SK-N-SH (cell line): ENCODE results near the gene NFIX.

ENCODE experiments used
- CTCF ChIP-seq: fragments of 200-600 bp; sonication (generic); IDR thresholded peaks from 2 replicates; pipeline ENCODE4 v1.6.1; 2017; ENCODE audit warnings: antibody characterized with exemption, mild to moderate bottlenecking, moderate library complexity
- EZH2phosphoT487 ChIP-seq: fragments of 200-600 bp; sonication (generic); IDR thresholded peaks from 2 replicates; pipeline ENCODE4 v1.6.1; 2017; ENCODE audit warnings: low read depth, mixed run types, mild to moderate bottlenecking, antibody characterized with exemption, moderate library complexity, borderline replicate concordance
- FOXM1 ChIP-seq: IDR thresholded peaks from 2 replicates; pipeline ENCODE4 v1.4.0; 2012; ENCODE audit warnings: low read depth, mild to moderate bottlenecking
- GABPA ChIP-seq: IDR thresholded peaks from 2 replicates; pipeline ENCODE4 v1.4.0; 2012; ENCODE audit warnings: low read depth, mild to moderate bottlenecking
- JUND ChIP-seq: IDR thresholded peaks from 2 replicates; pipeline ENCODE4 v1.4.0; 2012
- MAX ChIP-seq: IDR thresholded peaks from 2 replicates; pipeline ENCODE4 v1.4.0; 2012; ENCODE audit warnings: low read depth
- MXI1 ChIP-seq: IDR thresholded peaks from 2 replicates; pipeline ENCODE4 v1.6.1; 2012; ENCODE audit warnings: mild to moderate bottlenecking, low read depth, low read length, improper control_type of control experiment
- RCOR1 ChIP-seq: fragments of 150-350 bp; IDR thresholded peaks from 2 replicates; pipeline ENCODE4 v1.6.1; 2017; ENCODE audit warnings: antibody characterized with exemption, low read length
- REST ChIP-seq: IDR thresholded peaks from 2 replicates; pipeline ENCODE4 v1.6.1; 2012; ENCODE audit warnings: mild to moderate bottlenecking, low read depth, low read length, moderate library complexity
- RFX5 ChIP-seq: IDR thresholded peaks from 2 replicates; pipeline ENCODE4 v1.6.1; 2012; ENCODE audit warnings: mild to moderate bottlenecking, improper control_type of control experiment, low read length
- SMC3 ChIP-seq: IDR thresholded peaks from 2 replicates; pipeline ENCODE4 v1.6.1; 2012; ENCODE audit warnings: low read depth, low read length, improper control_type of control experiment
- TEAD4 ChIP-seq: IDR thresholded peaks from 2 replicates; pipeline ENCODE4 v1.4.0; 2012; ENCODE audit warnings: mild to moderate bottlenecking, borderline replicate concordance; ENCODE audit not compliant: insufficient read depth
- TF ChIP-seq, protein P1 (sequence below): fragments of 150-350 bp; IDR thresholded peaks from 2 replicates; pipeline ENCODE4 v1.6.1; 2016; ENCODE audit warnings: mild to moderate bottlenecking, low read depth, low read length

- TF ChIP-seq REST (no peak), EZH2phosphoT487 (no peak), CTCF (no peak), RCOR1 (no peak), MXI1 (no peak), RFX5 (no peak), SMC3 (no peak), TEAD4 (no peak), JUND (no peak), FOXM1 (no peak), MAX (no peak), GABPA (no peak)
- TF ChIP-seq, protein P1, sequence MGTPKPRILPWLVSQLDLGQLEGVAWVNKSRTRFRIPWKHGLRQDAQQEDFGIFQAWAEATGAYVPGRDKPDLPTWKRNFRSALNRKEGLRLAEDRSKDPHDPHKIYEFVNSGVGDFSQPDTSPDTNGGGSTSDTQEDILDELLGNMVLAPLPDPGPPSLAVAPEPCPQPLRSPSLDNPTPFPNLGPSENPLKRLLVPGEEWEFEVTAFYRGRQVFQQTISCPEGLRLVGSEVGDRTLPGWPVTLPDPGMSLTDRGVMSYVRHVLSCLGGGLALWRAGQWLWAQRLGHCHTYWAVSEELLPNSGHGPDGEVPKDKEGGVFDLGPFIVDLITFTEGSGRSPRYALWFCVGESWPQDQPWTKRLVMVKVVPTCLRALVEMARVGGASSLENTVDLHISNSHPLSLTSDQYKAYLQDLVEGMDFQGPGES: no peak
These were observed 44.0 kb downstream of the NFIX start for GRCh38 chr19:13039211-13039789.
